Liver (tissue), 9 donors: ENCODE measurements around the gene BMP10. TPM values are rescaled to one million over a fixed set of nuclear protein-coding genes. Genes with fewer than 3 reads are reported as not detected.

Experiments
- DNase-seq: peaks from one replicate; pipeline ENCODE4 v3.0.0-alpha.2; 2017; ENCODE audit warnings: low spot score
- H3K27ac ChIP-seq, 2 donors: one replicate each; pipeline ENCODE4 v1.7.0; 2013; ENCODE audit warnings: inconsistent platforms in 2 of 2, low read length in 2 of 2, control low read depth in 1 of 2, low read depth in 1 of 2, mild to moderate bottlenecking in 1 of 2
- H3K27me3 ChIP-seq, 4 donors: one replicate each; pipeline versions ENCODE4 v1.6.1 to v1.7.0; 2013; ENCODE audit warnings: low read length in 3 of 4, inconsistent platforms in 1 of 4, mild to moderate bottlenecking in 1 of 4, moderate library complexity in 1 of 4; ENCODE audit not compliant: control insufficient read depth in 4 of 4, insufficient read depth in 4 of 4
- H3K36me3 ChIP-seq, 4 donors: one replicate each; pipeline versions ENCODE4 v1.6.1 to v1.7.0; 2013; ENCODE audit warnings: low read length in 3 of 4, mild to moderate bottlenecking in 3 of 4, low read depth in 1 of 4, moderate library complexity in 1 of 4; ENCODE audit not compliant: control insufficient read depth in 4 of 4, insufficient read depth in 3 of 4
- H3K4me1 ChIP-seq, 4 donors: one replicate each; pipeline versions ENCODE4 v1.6.1 to v1.7.0; 2013; ENCODE audit warnings: low read length in 3 of 4, mild to moderate bottlenecking in 3 of 4, moderate library complexity in 1 of 4; ENCODE audit not compliant: control insufficient read depth in 4 of 4, insufficient read depth in 4 of 4
- H3K4me3 ChIP-seq, 3 donors: one replicate each; pipeline versions ENCODE4 v1.6.1 to v1.7.0; 2013; ENCODE audit warnings: low read length in 3 of 3, control low read depth in 1 of 3, low read depth in 1 of 3, mild to moderate bottlenecking in 1 of 3
- H3K9ac ChIP-seq, 2 donors: one replicate each; pipeline ENCODE4 v1.7.0; 2013; ENCODE audit warnings: low read length in 2 of 2, mild to moderate bottlenecking in 2 of 2, moderate library complexity in 2 of 2, control low read depth in 1 of 2, low read depth in 1 of 2
- H3K9me3 ChIP-seq, 4 donors: one replicate each; pipeline versions ENCODE4 v1.6.1 to v1.7.0; 2013; ENCODE audit warnings: low read length in 3 of 4; ENCODE audit not compliant: control insufficient read depth in 4 of 4
- ATF3 ChIP-seq: IDR thresholded peaks from 2 replicates; pipeline ENCODE4 v1.6.1; 2016; ENCODE audit warnings: antibody characterized with exemption
- CTCF ChIP-seq: fragments of 150-350 bp; IDR thresholded peaks from 2 replicates; pipeline ENCODE4 v1.5.1; 2017; ENCODE audit warnings: improper control_type of control experiment, low read depth, low read length; ENCODE audit not compliant: missing input control
- EGR1 ChIP-seq, 2 donors: IDR thresholded peaks; 2 replicates each; pipeline ENCODE4 v1.6.1; 2016 to 2018; ENCODE audit warnings: antibody characterized with exemption in 2 of 2, low read depth in 2 of 2
- FOXA2 ChIP-seq: IDR thresholded peaks from 2 replicates; pipeline ENCODE4 v1.6.1; 2016; ENCODE audit warnings: antibody characterized with exemption
- GABPA ChIP-seq, 2 donors: IDR thresholded peaks in 1 of 2; conservative IDR thresholded peaks in 1 of 2; 2 replicates each; pipeline ENCODE4 v1.6.1; 2016; ENCODE audit warnings: antibody characterized with exemption in 2 of 2, mild to moderate bottlenecking in 1 of 2, moderate library complexity in 1 of 2
- HNF4A ChIP-seq, 2 donors: conservative IDR thresholded peaks; 2 replicates each; pipeline ENCODE4 v1.6.1; 2016; ENCODE audit warnings: antibody characterized with exemption in 2 of 2, mild to moderate bottlenecking in 2 of 2
- HNF4G ChIP-seq: IDR thresholded peaks from 2 replicates; pipeline ENCODE4 v1.6.1; 2016; ENCODE audit warnings: antibody characterized with exemption
- MAX ChIP-seq: IDR thresholded peaks from 2 replicates; pipeline ENCODE4 v1.6.1; 2016; ENCODE audit warnings: antibody characterized with exemption
- NR2F2 ChIP-seq: IDR thresholded peaks from 2 replicates; pipeline ENCODE4 v1.6.1; 2016; ENCODE audit warnings: antibody characterized with exemption
- REST ChIP-seq: IDR thresholded peaks from 2 replicates; pipeline ENCODE4 v1.6.1; 2016; ENCODE audit warnings: antibody characterized with exemption, mild to moderate bottlenecking
- RXRA ChIP-seq, 2 donors: IDR thresholded peaks; 2 replicates each; pipeline ENCODE4 v1.6.1; 2017 to 2018; ENCODE audit warnings: antibody characterized with exemption in 2 of 2, mild to moderate bottlenecking in 1 of 2
- TAF1 ChIP-seq: conservative IDR thresholded peaks from 2 replicates; pipeline ENCODE4 v1.6.1; 2016; ENCODE audit warnings: antibody characterized with exemption, mild to moderate bottlenecking
- YY1 ChIP-seq: IDR thresholded peaks from 2 replicates; pipeline ENCODE4 v1.6.1; 2016; ENCODE audit warnings: antibody characterized with exemption, mild to moderate bottlenecking
- WGBS: extraction: QIAGEN DNeasy Blood & Tissue Kit; methylation state at CpG from one replicate; pipeline ENCODE4 v1.1.7; 2013; 5-methylcytosine and 5-hydroxymethylcytosine counted together
- polyA plus RNA-seq, 2 donors: library from polyadenylated mRNA; stranded (reverse) in 1 of 2; unstranded in 1 of 2; fragments of 200-250 nt in 1 of 2; fragments of >200 nt in 1 of 2; fragmentation: Nextera tagmentation in 1 of 2; extraction: Ambion mirVana in 1 of 2; gene quantifications; one replicate each; pipeline versions ENCODE4 v1.2.1 to v1.2.3, GENCODE V29; 2013 to 2015
- total RNA-seq, 2 donors: library from RNA; depleted of rRNA; stranded (reverse); fragments of >200 nt; gene quantifications; one replicate each; pipeline ENCODE4 v1.2.3, GENCODE V29; 2014
- donor health status: healthy.
- donor health status: healthy.
- donor health status: healthy.
- donor health status: healthy.
- donor health status: healthy.

Gene BMP10
- total and polyA plus RNA-seq, 4 donors: 0.39 to 10.0 (median 8.7) TPM

GRCh38 chr2:68879296-68879695 lies 8.1 kb upstream of the BMP10 start:
- no peaks in the 10 kb centered on the region for H3K9me3 ChIP-seq

GRCh38 chr2:68878753-68879152 lies 7.6 kb upstream of the BMP10 start:
- Histone ChIP-seq H3K9me3 (no peaks in the 10 kb centered on the region), H3K36me3 (no peaks in the 10 kb centered on the region), H3K27me3 (no peaks in the 10 kb centered on the region), H3K27ac (no peak overlapping the region), H3K4me3 (no peak overlapping the region), H3K9ac (no peak overlapping the region), H3K4me1 (no peaks in the 10 kb centered on the region)
- WGBS: 85% methylated on average over 2 of the region's 2 CpGs
- TF ChIP-seq MAX (no peak), TAF1 (no peak), REST (no peak), CTCF (no peak), HNF4A (conservative IDR thresholded peaks at IDR 0.05) (no peak), FOXA2 (no peak), EGR1 (IDR thresholded peaks at IDR 0.05; ENCODE audit: low read depth in 2 of 2) (no peak), NR2F2 (no peak), GABPA (IDR thresholded peaks at IDR 0.05 in 1 of 2, conservative IDR thresholded peaks at IDR 0.05 in 1 of 2) (no peak)
- DNase-seq: no peak

More at GRCh38 chr2:68879296-68879695, 8.1 kb upstream of the BMP10 start:
- TF ChIP-seq YY1 (no peak), RXRA (IDR thresholded peaks at IDR 0.05) (no peak), ATF3 (no peak), HNF4G (no peak)
- DNase-seq: no peak
- H3K4me3 ChIP-seq: no peak overlapping the region
- no peak overlapping the region for H3K9ac ChIP-seq
- H3K4me1 ChIP-seq: no peaks in the 10 kb centered on the region
- H3K36me3 ChIP-seq: no peaks in the 10 kb centered on the region
- 71% methylated on average over 3 of the region's 3 CpGs for WGBS
- no peaks in the 10 kb centered on the region for H3K27me3 ChIP-seq
- H3K27ac ChIP-seq: no peak overlapping the region
